Stimulated activated CD4-positive, alpha-beta T cell treated with anti-CD3 and anti-CD28 coated beads, Interleukin-1b, Interleukin-23, amount 100 ng/mL, for 1 hour (primary cell): ENCODE measurements around the gene NFE2.

Source experiments
- DNase-seq, 2 donors: peaks; one replicate each; pipeline ENCODE4 v3.0.0-alpha.2; 2020; ENCODE audit warnings: low read depth in 2 of 2

The NFE2 gene

GRCh38 chr12:54251667-54252284 lies 49.0 kb downstream of the NFE2 start:
- no peak for DNase-seq

DNA sequence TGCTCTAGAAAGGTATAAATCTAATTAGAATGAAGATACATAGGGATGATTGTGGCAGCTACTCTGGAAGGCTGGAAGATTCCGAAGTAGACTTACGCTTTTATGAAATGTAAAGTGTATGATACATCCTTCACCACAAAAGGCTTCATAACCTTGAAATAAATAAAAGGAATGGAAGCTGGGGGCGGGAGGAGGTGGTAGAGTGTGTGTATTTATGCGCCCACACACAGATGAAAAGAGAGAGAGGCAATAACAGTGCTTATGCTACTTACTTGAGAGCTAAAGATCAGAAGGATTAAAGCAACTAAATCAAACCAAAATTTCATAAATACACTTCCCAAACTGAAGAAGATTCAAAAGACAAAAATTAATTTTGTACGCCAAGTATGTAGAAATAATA lies 51.3 kb downstream of the NFE2 start:
- no peak for DNase-seq

DNA sequence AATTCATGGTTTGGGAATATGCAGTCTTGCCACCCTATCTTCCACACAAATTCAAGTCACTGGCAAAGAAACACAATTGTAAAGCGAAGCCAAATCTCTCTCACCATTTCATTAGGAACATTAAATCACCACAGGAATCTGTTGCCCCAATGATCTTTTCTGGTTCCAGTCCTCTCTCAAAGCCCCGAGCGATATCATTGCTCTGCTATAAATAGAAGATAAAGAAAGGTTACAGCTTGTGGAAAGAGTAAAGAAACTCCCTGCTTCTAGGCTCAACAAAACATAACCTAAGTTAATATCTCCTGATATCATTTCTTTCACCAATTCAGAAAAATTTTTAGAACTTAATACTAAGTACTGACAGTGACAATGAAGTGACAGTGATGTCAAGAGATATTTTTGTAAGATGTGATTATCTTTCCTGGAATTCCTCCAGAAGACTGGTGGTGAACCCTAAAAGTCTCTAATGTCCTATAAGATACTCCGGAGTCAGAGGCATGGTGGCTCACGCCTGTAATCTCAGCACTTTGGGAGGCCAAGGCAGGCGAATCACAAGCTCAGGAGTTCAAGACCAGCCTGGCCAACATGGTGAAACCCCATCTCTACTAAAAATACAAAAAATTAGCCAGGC lies 54.7 kb downstream of the NFE2 start:
- no peak for DNase-seq
